GM21360 (cell line): ENCODE measurements around the gene UPF2.
"Not testable (repeated sequence)": the region's sequence is repeated elsewhere in the genome, so short reads cannot be mapped to it uniquely, and the experiment has no call there.

Source experiments
- ATAC-seq: cut with Tn5 transposase; IDR thresholded peaks from one replicate; pipeline ENCODE4 v1.9.1; 2021; ENCODE audit warnings: mild to moderate bottlenecking, moderate library complexity; ENCODE audit not compliant: unreplicated experiment

Gene UPF2

GRCh38 chr10:12041766-12042408 lies 722 bp downstream of the UPF2 start:
- ATAC-seq, result no peak

- no peak for ATAC-seq
Measured at GRCh38 chr10:12036073-12036655, 6.4 kb downstream of the UPF2 start.

GRCh38 chr10:12031404-12031803 lies 11.2 kb downstream of the UPF2 start:
- ATAC-seq, result no peak

- ATAC-seq, result no peak
Measured at GRCh38 chr10:12027539-12027938, 15.1 kb downstream of the UPF2 start.

- ATAC-seq, result no peak
Measured at GRCh38 chr10:12025591-12025990, 17.0 kb downstream of the UPF2 start.

- no peak for ATAC-seq
Measured at GRCh38 chr10:12022580-12023257, 19.9 kb downstream of the UPF2 start.

- ATAC-seq, result no peak
Measured at GRCh38 chr10:12020574-12020973, 22.0 kb downstream of the UPF2 start.

- no peak for ATAC-seq
Measured at GRCh38 chr10:12019283-12019971, 23.2 kb downstream of the UPF2 start.

GRCh38 chr10:12018438-12019282 lies 23.9 kb downstream of the UPF2 start:
- ATAC-seq, result no peak

- ATAC-seq, result no peak
Measured at GRCh38 chr10:12013926-12014325, 28.7 kb downstream of the UPF2 start.

- not testable (repeated sequence) for ATAC-seq
Measured at GRCh38 chr10:12013391-12013790, 29.2 kb downstream of the UPF2 start.

GRCh38 chr10:12010353-12010752 lies 32.3 kb downstream of the UPF2 start:
- ATAC-seq, result no peak

- not testable (repeated sequence) for ATAC-seq
Measured at GRCh38 chr10:12008842-12009241, 33.8 kb downstream of the UPF2 start.

- ATAC-seq, result no peak
Measured at GRCh38 chr10:12006671-12007070, 35.9 kb downstream of the UPF2 start.

- no peak for ATAC-seq
Measured at GRCh38 chr10:11993834-11994468, 48.7 kb downstream of the UPF2 start.

GRCh38 chr10:11988924-11989323 lies 53.7 kb downstream of the UPF2 start:
- no peak for ATAC-seq

- ATAC-seq, result no peak
Measured at GRCh38 chr10:11986593-11987216, 55.9 kb downstream of the UPF2 start.

GRCh38 chr10:11982253-11982652 lies 60.4 kb downstream of the UPF2 start:
- no peak for ATAC-seq

GRCh38 chr10:11975795-11976194 lies 66.8 kb downstream of the UPF2 start:
- ATAC-seq, result no peak

- not testable (repeated sequence) for ATAC-seq
Measured at GRCh38 chr10:11972523-11972922, 70.1 kb downstream of the UPF2 start.
